ENCODE data around the gene NDST3. TPM values are rescaled to one million over a fixed set of nuclear protein-coding genes. Genes with fewer than 3 reads are reported as not detected.
A peak's percentile ranks its signal among the peaks of the same experiment; 100 is the strongest.

Gene NDST3
- polyA plus RNA-seq, 1 of the 3 experiments (the other 2 are of a cell fraction): 1.2 TPM

DNA sequence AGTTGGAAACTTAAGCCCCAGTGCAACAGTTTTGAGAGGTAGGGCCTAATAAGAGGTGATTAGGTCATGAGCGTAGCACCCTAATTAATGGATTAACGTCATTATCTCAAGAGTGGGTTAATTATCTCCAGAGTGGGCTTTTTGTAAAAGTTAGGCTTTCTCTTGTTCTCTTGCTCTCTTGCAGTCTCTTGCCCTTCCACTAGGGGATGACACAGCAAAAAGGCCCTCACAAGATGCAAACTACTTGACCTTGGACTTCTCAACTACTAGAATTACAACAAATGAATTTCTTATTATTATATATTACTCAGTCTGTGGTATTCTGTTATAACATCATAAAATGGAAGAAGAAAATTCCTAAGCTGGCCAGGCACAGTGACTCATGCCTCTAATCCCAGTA lies 22.1 kb upstream of the NDST3 start:
- no peak overlapping the region for H2AFZ ChIP-seq (ENCODE audit: low read depth)
- H3K4me1 ChIP-seq (ENCODE audit: control insufficient read depth in 1 of 2, insufficient read depth in 2 of 2, low read depth in 1 of 2, low read length in 1 of 2): no peaks in the 10 kb centered on the region
- WGBS (ENCODE audit: low lambda C conversion rate): 65% methylated on average over 2 of the region's 2 CpGs
- H3F3A ChIP-seq (replicated peaks; ENCODE audit: insufficient read depth): no peaks in the 10 kb centered on the region
- H3K4me3 ChIP-seq (ENCODE audit: low read depth in 2 of 2, low read length in 1 of 2): no peak overlapping the region
- no peaks in the 10 kb centered on the region; the same call in 1 of the 2 replicates for H3K9me3 ChIP-seq
- H3K27me3 ChIP-seq (ENCODE audit: insufficient read depth): no peaks in the 10 kb centered on the region
- no peaks in the 10 kb centered on the region for H3K79me2 ChIP-seq (ENCODE audit: insufficient read depth)
- ChIA-PET CTCF (interaction anchor here (0.7 to 1.6 kb wide), 2 partner anchors 14 to 112 kb away, joined by 3 read pairs; no protein-coding TSS in a partner anchor), POLR2A (no interaction called here)
- no peaks in the 10 kb centered on the region for H3K9me2 ChIP-seq
- no peak overlapping the region for H3K9ac ChIP-seq
- DNase-seq: no peak
- TF ChIP-seq POLR2AphosphoS5 (IDR thresholded peaks at IDR 0.05; ENCODE audit: low read depth, low read length) (no peak), CTCF (IDR thresholded peaks at IDR 0.05) (peak; percentile 40; the same call in 1 of the 2 replicates)
- no peaks in the 10 kb centered on the region for H3K36me3 ChIP-seq (replicated peaks in 1 of 2; ENCODE audit: control insufficient read depth in 1 of 2, insufficient read depth in 2 of 2, low read length in 1 of 2)
- no peaks in the 10 kb centered on the region for H4K20me1 ChIP-seq (ENCODE audit: insufficient read depth)
- H3K27ac ChIP-seq (ENCODE audit: low read depth in 2 of 2, low read length in 1 of 2): no peak overlapping the region
- no peak overlapping the region for H3K4me2 ChIP-seq

DNA sequence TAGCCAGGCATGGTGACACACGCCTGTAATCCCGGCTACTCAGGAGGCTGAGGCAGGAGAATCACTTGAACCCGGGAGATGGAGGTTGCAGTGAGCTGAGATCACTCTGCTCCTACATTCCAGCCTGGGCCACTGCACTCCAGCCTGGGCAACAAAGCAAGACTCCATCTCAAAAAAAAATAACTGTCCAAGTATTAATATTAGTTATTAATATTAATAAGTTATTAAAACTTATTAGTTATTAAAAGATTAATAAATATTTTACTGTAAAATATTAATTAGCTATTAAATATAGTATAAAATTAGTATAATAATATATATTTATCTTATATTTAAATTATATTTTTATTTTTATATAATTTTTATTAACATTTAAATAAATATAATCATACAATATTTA lies 19.5 kb upstream of the NDST3 start:
- ChIA-PET CTCF (interaction anchor here (0.6 to 1.8 kb wide), 2 partner anchors 19 to 34 kb away, joined by 3 to 6 read pairs; partner anchors contain the start of gene NDST3), POLR2A (no interaction called here)
- Histone ChIP-seq H3K4me2 (no peak overlapping the region), H3K4me1 (ENCODE audit: control insufficient read depth in 1 of 2, insufficient read depth in 2 of 2, low read depth in 1 of 2, low read length in 1 of 2) (no peaks in the 10 kb centered on the region; a peak in 1 of 4 replicates), H3K9me3 (no peaks in the 10 kb centered on the region; the same call in 1 of the 2 replicates), H3F3A (replicated peaks; ENCODE audit: insufficient read depth) (no peaks in the 10 kb centered on the region), H3K27ac (ENCODE audit: low read depth in 2 of 2, low read length in 1 of 2) (no peak overlapping the region), H3K27me3 (ENCODE audit: insufficient read depth) (no peaks in the 10 kb centered on the region), H3K9me2 (no peaks in the 10 kb centered on the region), H4K20me1 (ENCODE audit: insufficient read depth) (no peaks in the 10 kb centered on the region), H3K4me3 (ENCODE audit: low read depth in 2 of 2, low read length in 1 of 2) (no peak overlapping the region), H3K79me2 (ENCODE audit: insufficient read depth) (no peaks in the 10 kb centered on the region), H3K9ac (no peak overlapping the region), H2AFZ (ENCODE audit: low read depth) (no peak overlapping the region), H3K36me3 (replicated peaks in 1 of 2; ENCODE audit: control insufficient read depth in 1 of 2, insufficient read depth in 2 of 2, low read length in 1 of 2) (no peaks in the 10 kb centered on the region)
- DNase-seq: no peak
- 53% methylated on average over 3 of the region's 3 CpGs for WGBS (ENCODE audit: low lambda C conversion rate)
- no peak for TF ChIP-seq EZH2phosphoT487 (IDR thresholded peaks at IDR 0.05; ENCODE audit: borderline replicate concordance, low read depth)
- no peak for TF ChIP-seq FOSL2 (IDR thresholded peaks at IDR 0.05; ENCODE audit: borderline replicate concordance, low read depth)
- TF ChIP-seq, protein P1, sequence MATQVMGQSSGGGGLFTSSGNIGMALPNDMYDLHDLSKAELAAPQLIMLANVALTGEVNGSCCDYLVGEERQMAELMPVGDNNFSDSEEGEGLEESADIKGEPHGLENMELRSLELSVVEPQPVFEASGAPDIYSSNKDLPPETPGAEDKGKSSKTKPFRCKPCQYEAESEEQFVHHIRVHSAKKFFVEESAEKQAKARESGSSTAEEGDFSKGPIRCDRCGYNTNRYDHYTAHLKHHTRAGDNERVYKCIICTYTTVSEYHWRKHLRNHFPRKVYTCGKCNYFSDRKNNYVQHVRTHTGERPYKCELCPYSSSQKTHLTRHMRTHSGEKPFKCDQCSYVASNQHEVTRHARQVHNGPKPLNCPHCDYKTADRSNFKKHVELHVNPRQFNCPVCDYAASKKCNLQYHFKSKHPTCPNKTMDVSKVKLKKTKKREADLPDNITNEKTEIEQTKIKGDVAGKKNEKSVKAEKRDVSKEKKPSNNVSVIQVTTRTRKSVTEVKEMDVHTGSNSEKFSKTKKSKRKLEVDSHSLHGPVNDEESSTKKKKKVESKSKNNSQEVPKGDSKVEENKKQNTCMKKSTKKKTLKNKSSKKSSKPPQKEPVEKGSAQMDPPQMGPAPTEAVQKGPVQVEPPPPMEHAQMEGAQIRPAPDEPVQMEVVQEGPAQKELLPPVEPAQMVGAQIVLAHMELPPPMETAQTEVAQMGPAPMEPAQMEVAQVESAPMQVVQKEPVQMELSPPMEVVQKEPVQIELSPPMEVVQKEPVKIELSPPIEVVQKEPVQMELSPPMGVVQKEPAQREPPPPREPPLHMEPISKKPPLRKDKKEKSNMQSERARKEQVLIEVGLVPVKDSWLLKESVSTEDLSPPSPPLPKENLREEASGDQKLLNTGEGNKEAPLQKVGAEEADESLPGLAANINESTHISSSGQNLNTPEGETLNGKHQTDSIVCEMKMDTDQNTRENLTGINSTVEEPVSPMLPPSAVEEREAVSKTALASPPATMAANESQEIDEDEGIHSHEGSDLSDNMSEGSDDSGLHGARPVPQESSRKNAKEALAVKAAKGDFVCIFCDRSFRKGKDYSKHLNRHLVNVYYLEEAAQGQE (IDR thresholded peaks at IDR 0.05; ENCODE audit: low read depth, low read length): no peak
- TF ChIP-seq, protein P2, sequence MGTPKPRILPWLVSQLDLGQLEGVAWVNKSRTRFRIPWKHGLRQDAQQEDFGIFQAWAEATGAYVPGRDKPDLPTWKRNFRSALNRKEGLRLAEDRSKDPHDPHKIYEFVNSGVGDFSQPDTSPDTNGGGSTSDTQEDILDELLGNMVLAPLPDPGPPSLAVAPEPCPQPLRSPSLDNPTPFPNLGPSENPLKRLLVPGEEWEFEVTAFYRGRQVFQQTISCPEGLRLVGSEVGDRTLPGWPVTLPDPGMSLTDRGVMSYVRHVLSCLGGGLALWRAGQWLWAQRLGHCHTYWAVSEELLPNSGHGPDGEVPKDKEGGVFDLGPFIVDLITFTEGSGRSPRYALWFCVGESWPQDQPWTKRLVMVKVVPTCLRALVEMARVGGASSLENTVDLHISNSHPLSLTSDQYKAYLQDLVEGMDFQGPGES (IDR thresholded peaks at IDR 0.05; ENCODE audit: low read depth, low read length): no peak
- TF ChIP-seq, protein P3, sequence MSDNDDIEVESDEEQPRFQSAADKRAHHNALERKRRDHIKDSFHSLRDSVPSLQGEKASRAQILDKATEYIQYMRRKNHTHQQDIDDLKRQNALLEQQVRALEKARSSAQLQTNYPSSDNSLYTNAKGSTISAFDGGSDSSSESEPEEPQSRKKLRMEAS (IDR thresholded peaks at IDR 0.05; ENCODE audit: low read depth): no peak
- no peak for TF ChIP-seq TCF12 (IDR thresholded peaks at IDR 0.05)
- TF ChIP-seq PBX3 (IDR thresholded peaks at IDR 0.05): no peak
- no peak for TF ChIP-seq SMC3 (IDR thresholded peaks at IDR 0.05; ENCODE audit: low read depth, low read length)
- TF ChIP-seq RXRA (IDR thresholded peaks at IDR 0.05; ENCODE audit: borderline replicate concordance, low read depth): no peak
- TF ChIP-seq MEF2A (IDR thresholded peaks at IDR 0.05; ENCODE audit: borderline replicate concordance, low read depth): no peak
- TF ChIP-seq MXI1 (IDR thresholded peaks at IDR 0.05; ENCODE audit: low read depth, low read length): no peak
- TF ChIP-seq RAD21 (IDR thresholded peaks at IDR 0.05; ENCODE audit: low read length): no peak
- TF ChIP-seq NRF1 (IDR thresholded peaks at IDR 0.05; ENCODE audit: low read depth, low read length): no peak
- TF ChIP-seq TAF1 (IDR thresholded peaks at IDR 0.05; ENCODE audit: borderline replicate concordance, low read depth, low read length): no peak
- no peak for TF ChIP-seq JUND (IDR thresholded peaks at IDR 0.05)
- TF ChIP-seq RFX5 (IDR thresholded peaks at IDR 0.05; ENCODE audit: low read length): no peak
- TF ChIP-seq GABPA (IDR thresholded peaks at IDR 0.05; ENCODE audit: low read depth): no peak

Measured in SK-N-SH (cell line).